CD4-positive, alpha-beta T cell treated with Interleukin-21 for 1 hour (primary cell): ENCODE data around the gene TM7SF2.
"Not testable (repeated sequence)": the region's sequence is repeated elsewhere in the genome, so short reads cannot be mapped to it uniquely, and the experiment has no call there.

Experiments
- DNase-seq: peaks from one replicate; pipeline ENCODE4 v3.0.0-alpha.2; 2020

Gene TM7SF2

GRCh38 chr11:65130631-65131416, 19.2 kb downstream of the TM7SF2 start:
- no peak for DNase-seq

DNA sequence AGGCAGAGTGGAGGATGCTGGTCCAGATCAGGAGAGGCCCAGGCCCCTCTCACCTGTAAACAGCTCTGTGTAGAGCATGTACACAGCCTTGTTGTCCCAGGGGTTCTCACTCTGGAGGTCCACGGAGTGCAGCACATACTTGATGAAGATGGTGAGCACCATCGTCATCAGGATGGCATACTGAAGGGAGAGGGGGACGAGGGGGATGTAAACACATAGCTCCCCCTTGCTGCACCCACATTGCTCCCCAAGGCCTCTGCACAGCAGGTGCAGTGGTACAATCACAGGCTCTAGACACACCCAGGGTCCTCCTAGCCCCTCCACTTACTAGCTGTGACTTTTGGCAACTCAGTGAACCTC, 19.7 kb downstream of the TM7SF2 start:
- DNase-seq = no peak

DNA sequence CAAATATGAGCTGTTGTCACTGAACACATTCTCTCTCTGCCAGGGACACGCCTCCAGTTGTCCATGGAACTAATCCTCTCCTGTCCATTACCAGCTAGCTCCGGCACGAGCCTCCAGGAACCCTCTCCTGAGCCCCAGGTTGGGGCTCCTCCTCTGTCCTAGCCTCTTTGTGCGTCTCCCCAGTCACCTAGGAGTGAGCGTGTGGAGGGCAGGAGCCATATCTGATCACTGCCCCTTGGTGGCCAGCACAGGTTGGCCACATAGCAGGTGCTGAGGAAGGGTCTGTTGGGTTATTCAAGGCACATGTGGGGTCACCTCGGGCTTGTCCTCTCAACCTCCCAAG, 20.2 kb downstream of the TM7SF2 start:
- no peak for DNase-seq

DNA sequence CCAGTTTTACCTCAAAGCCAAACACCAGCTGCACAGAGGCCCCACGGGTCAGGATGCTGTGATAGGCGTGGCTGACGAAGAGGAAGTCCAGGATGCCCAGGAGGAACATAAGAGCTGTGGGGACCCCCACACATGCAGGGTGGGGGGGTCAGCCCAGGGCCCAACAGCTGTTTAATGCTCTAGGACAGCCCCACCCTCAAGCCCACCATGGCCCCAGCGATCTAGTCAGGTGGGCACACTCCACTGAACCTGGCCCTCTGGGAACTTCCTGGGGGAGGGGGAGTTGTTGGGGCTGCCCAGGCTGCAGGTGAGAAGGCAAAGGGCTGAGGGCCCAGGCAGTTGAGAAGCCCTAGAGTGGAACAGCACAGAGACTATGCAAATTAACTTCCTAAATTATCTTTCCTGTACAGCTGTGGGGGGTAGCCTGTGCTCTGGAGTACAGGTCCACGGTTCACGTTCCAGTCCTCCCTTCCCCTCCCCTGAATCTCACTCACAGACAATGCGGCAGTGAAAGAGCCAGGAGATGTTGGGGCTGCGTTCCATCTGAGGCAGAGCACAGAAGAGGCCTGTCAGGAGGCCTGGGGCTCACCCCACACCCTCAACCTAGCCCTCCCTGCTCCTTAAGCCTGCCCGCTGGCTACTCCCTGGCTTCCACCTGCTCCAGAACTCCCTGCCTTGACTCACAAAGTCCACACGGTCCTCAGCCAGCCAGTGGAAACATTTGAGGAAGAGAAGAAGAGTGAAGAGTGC, 20.7 kb downstream of the TM7SF2 start:
- no peak for DNase-seq

DNA sequence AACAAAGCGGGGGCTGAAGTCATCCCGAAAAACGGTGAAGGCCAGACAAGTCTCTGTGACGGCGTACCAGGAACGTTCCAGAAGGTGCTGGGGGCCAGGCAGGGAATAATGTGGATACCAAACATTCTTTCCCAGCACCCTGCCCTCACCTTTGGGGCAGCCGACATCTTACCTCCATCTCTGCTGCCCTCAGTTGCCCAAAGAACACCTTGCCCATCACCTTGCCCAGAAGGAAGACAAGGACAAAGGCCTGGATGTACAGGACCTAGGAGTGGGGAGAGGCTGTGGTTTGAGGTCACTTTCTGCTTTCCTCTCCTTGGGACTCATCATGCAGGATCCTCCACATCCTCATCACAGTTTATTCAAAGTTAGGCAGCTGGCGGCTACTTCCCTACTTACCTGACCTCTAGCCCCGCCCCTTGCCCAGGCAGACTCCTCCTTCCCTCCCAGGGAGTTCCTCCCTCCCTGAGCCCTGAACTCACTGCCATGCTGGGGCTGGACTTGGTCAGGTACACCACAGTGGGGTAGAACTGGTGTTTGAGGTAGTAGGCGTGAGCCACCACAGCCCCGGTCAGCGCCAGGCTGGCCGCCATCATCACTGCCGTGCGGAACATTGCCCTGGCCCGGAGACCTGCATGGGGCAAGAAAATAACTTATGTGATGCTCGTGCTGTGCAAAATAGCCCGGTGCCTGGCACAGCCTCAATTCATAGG, 21.5 kb downstream of the TM7SF2 start:
- peak; percentile 55 for DNase-seq

DNA sequence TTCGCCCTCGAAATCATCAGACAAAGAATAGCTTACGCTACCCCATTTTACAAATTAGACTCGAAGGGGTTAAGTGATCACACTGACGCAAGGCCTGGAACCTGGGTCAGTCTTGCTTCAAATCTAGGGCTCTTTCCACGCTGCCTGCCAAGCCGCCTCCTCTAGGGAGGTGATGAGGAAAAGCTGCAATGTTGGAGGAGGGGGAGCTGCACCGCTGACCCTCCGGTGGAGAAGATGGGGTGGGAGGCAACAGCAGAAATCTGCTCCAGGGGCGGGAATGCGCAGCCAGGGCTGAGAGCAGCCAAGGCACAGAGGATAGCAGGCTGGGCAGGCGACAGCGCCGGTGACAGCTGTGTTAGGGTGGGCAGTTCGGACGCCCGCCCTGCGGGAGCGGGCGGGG, 22.1 kb downstream of the TM7SF2 start:
- DNase-seq = no peak

DNA sequence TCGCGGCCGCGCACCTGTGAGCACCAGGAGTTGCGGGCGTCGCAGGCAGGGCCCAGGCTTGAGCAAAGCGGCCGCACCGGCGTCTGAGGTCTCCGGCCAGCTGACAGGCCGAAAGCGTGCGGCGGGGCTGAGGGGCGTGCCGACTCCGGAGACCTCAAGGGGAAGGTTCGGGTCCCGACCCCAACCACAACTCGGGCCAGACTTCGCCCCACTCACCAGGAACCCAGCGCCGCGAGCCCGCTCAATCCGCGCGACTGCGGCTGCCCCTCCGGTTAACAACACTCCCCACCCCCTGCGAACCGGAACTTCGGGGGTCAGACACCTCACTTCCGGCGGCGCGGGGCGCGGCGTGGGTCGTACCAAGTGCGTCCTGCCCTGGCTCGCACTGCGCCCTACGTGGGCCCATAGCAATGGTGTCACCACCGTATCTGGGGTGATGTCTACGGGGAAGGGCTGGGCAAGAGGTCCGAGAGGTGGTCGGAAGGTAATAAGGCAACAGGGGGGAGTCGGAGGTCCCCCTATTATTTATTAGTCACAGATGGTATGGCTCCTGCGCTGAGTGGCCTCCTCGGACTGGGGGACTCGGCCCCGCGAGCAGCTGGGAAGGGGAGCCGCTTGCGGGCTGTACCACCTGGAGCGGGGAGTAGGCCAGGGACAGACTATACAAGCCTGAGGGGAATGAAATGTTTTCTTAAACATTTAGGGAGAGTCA, 22.7 kb downstream of the TM7SF2 start, which contains the start of gene SYVN1:
Gene SYVN1, minus strand, starts transcription at position 280 of the 712 bp plus-strand sequence. CDS start 918 bp downstream, outside the sequence.
- DNase-seq = peak; percentile 92

- peak; percentile 94 for DNase-seq
These were observed 23.4 kb downstream of the TM7SF2 start for GRCh38 chr11:65134952-65135632.

- DNase-seq = no peak
These were observed 24.0 kb downstream of the TM7SF2 start for GRCh38 chr11:65135633-65136145.

GRCh38 chr11:65136515-65137096, 24.9 kb downstream of the TM7SF2 start:
- no peak for DNase-seq

DNA sequence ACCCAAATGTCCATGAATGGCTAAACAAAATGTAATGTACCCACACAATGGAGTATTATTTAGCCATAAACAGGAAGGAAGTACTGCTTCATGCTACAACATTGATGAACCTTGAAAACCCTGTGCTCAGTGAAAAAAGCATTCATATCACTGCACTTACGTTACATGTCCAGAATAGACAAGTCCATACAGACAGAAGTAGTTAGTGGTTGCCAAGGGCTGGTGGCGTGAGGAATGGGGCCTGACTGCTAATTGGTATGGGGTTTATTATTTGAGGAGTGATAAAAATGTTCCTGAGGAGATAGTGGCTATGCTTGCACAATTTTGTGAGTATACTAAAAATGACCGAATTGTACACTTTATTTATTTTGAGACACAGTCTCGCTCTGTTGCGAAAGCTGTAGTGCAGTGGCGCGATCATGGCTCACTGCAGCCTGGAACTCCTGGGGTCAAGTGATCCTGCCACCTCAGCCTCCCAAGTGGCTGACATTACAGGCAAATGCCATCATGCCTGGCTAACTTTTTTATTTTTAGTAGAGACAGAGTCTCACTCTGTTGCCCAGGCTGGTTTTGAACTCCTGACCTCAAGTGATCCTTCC, 30.3 kb downstream of the TM7SF2 start:
- no peak for DNase-seq

- no peak for DNase-seq
These were observed 35.8 kb downstream of the TM7SF2 start for GRCh38 chr11:65147352-65148075.

DNA sequence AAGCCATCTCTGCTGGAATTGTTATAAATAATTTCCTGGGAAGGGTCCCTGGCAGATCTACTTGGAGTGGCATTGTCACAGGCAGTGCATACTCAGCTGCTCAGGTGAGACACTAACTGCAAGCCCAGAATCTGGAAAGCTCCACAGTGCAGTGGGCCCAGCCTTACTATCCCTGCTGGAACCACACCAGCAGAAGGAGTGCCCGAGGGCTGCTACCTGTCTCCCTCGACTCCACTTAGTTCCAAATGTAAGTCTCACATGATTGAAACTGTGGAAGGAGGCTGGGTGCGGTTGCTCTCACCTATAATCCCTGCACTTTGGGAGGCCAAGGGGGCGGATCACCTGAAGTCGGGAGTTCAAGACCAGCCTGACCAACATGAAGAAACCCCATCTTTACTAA, 37.0 kb downstream of the TM7SF2 start:
- no peak for DNase-seq

DNA sequence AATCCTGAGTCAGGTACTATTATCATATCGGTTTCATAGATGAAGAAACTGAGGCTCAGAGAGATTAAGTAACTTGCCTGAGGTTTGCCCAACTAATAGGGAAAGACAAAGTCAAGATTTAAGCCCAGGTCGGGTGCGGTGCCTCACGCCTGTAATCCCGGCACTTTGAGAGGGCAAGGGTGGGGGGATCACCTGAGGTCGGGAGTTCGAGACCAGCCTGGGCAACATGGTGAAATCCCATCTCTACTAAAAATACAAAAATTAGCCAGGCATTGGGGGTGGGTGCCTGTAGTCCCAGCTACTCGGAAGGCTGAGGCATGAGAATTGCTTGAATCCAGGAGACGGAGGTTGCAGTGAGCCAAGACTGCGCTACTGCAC, 38.4 kb downstream of the TM7SF2 start:
- DNase-seq = not testable (repeated sequence)

GRCh38 chr11:65150509-65151299, 39.0 kb downstream of the TM7SF2 start:
- peak; percentile 21 for DNase-seq

DNA sequence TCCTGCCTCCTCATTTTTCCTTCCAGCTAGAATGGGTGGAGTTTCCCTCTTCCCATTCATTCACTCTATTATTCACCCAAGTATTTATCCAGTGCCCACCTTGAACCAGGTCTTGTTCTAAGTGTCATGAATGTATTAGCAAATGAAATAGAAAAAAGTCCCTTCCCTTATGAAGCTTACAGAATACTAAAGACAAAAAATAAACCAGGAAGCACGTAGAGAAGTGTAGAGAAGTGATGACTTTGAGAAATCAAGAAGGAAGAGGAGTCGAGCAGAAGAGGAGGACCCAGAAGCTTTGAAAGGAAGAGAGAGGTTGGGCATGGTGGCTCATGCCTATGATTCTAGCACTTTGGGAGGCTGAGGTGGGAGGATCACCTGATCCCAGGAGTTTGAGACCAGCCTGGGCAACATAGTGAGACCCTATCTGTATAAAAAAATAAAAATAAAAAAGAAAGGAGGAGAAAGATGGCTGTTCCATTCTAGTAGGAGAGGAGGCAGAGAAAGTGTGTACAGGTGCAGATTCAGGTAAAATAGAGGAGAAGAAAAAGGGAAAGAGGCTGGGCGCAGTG, 39.7 kb downstream of the TM7SF2 start:
- DNase-seq = no peak

DNA sequence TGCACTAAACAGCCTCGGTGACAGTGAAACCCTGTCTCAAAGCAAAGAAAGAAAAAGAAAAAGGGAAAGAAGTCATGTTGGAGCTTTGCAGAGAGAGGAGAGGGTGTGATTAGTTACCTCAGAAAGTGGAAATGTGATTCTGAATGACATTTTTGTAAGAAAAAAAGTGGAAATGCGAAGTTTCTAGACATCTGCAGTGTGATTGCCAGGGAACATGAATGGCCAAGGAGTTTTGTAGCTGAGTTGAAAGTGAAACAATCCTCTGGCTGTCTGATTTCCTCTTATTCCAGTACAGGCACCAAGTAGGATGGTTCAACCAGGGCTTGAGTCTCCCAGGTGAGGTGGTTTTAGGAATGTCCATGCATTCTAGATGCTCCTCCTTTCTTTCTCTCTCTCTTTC, 40.5 kb downstream of the TM7SF2 start:
- no peak for DNase-seq

DNA sequence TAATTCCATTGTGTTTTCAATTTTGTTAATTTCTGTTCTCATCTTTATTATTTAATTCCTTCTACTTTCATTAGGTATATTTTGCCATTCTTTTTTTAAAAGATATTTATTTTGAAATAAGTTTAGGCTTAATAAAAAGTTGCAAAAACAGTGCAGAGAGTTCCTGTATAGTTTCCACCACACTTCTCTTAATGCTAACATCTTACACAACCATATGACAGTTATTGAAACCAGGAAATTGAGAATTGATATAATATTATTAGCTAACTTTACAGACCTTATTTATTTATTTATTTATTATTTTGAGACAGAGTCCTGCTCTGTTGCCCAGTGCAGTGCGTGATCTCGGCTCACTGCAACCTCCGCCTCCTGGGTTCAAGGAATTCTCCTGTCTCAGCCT, 44.6 kb downstream of the TM7SF2 start:
- no peak for DNase-seq

GRCh38 chr11:65156926-65157325, 45.3 kb downstream of the TM7SF2 start:
- no peak for DNase-seq

DNA sequence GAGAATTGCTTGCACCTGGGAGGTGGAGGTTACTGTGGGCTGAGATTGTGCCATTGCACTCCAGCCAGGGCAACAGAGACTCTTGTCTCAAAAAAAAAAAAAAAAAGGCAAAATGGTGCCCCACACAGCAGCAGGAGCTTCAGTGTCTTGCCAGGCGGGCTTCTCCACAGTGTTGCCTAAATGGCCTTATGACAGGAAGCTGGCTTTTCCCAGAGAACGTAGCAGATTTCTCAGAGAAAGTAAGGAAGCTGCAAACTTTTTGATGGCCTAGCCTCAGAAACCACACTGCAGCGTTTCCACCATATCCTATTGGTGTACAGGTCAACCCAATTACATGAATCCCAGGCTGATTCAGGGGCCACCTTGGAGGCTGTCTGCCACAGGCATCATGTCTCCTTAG, 45.7 kb downstream of the TM7SF2 start:
- no peak for DNase-seq
